ENCODE results near the gene MRPL21.
"Not testable (repeated sequence)": the region's sequence is repeated elsewhere in the genome, so short reads cannot be mapped to it uniquely, and the experiment has no call there.

The MRPL21 gene

DNA sequence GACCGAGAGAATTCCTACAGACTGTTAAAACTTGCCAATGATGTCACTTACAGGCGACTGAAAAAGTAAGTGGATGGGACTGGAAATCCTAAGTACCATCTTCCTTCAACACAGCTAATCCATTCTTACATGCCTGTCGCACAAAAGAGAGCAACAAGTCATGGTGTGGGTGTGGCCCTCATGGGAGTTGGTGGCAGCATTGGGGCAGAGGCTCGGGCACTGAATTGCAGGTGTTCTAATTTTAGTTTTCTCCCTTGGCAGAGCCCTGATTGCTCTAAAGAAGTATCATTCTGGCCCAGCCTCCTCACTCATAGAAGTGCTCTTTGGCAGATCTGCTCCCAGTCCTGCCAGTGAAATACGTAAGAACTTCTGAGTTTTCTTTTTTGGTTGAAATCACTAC lies 4.6 kb upstream of the MRPL21 start:
- no peak for DNase-seq

- DNase-seq: no peak
Observed at GRCh38 chr11:68905421-68906360, 2.1 kb upstream of the MRPL21 start.

DNA sequence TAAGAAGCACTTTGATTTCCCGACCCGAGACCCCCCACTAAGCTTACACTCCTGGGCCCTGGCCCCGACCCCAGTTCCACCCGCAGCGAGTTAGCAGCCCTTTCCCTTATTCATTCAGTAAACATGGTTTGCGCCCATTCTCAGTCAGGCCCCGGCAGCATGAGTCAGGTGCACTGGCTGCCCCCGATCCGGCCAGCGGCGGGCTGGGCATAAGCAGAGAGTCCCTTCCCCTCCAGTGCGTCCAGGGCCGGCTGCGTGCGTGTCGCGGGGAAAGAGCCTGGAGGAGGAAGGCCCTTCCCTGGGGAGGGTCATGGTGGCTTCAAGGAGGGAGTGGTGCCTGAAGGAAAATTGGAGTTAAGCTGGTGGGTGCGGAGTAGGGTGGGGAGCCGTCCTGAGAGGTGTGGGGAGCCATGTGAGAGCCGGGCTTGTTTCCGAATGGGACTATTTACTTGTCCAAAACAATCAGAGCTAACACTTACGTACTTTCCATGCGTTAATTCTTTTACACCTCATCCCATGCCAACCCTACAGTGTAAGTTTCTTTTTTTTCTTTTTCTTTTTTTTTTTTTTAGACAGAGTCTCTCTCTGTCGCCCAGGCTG lies 716 bp upstream of the MRPL21 start:
- DNase-seq: no peak

GRCh38 chr11:68900835-68901381 lies 2.7 kb downstream of the MRPL21 start:
- no peak for DNase-seq

GRCh38 chr11:68897441-68897840 lies 6.2 kb downstream of the MRPL21 start:
- DNase-seq: no peak

DNA sequence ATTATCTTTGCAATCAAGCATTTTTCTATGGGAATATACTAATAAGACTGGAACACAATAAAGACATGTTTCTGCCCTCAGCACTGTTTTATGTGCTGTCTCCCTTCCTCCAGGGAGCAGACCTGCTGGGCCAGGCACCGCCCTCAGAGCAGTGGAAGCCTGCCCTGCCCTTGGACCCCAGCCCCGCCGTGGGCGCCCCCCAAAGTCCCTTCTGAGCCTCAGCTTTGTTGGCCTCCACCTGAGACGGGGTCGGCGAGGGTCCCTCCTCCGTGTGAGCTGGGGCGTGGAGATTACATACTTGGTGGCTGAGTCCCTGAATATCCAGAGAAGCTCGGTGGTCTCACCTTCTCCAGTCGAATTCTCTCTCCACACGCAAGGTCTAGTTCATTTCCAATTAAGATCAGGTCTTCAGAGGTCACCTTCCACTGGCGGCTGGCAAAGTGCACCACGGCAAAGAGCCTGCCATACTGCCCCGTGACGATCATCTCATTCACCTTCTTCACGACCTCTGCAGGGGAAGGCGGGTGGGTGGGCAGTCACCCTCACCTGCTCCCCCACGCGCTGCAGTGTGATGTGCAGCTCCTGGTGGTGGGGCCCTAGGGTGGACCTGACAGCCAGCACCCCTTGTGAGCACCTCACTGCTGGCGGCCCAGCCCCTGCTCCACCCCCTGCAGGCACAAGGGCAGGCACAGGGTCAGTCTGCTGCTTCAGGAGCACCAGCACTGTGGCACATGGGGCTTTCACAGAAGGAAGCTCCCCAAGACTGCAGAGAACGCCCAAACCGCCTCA lies 7.3 kb downstream of the MRPL21 start:
- DNase-seq: no peak

GRCh38 chr11:68893282-68893681 lies 10.3 kb downstream of the MRPL21 start:
- DNase-seq: no peak

DNA sequence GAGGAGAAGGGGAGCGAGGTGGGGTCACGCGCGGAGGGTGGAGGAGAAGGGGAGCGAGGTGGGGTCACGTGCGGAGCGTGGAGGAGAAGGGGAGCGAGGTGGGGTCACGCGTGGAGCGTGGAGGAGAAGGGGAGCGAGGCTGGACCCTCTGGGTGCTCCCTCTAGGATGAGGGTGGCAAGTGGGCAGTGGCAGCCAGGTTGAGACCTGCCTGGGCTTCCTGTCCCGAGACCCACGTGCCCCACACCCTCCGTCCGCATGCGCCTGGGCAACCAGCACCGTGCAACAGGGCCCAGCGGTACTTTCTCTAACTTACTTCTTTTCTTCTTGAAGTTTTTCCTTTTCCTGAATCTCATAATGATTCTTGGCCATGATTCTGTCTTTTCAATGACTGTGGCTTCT lies 11.1 kb downstream of the MRPL21 start:
- no peak for DNase-seq

GRCh38 chr11:68891351-68891948 lies 12.2 kb downstream of the MRPL21 start:
- DNase-seq: no peak

DNA sequence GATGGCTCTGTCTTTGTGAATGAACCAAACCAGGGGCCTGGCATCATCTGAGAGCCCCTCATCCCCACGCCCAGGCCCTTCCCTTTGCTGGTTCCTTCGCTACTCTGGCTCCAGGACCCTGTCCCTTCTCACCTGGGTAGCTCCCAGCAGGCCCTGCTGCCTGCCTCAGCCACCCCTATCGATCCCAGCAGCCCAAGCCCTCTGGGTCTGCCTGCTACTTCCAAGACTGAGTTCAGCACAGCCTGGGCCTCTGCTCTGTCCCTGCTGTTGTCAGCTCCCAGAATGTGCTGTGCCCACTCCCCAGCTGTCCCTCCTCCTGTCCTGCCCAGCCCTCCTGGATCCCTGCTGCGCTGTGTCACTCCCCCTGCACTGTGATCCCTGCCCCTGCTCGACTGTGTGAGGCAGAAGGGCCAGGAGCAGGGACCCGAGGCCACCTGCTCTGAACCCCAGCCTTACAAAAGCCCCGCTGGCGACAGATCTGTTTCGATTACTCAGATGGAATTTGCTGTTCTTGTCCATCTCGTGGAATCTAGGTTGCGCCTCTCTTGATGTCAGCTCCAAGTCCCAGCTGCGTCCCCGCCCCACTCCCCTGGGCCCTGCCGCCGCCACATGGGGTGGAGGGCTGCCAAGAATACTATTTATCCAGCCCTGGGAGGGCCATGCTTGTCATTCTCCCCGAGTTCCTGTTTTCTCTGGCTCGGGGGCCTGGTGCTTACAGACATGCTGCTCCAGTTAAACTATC lies 13.0 kb downstream of the MRPL21 start:
- no peak for DNase-seq

DNA sequence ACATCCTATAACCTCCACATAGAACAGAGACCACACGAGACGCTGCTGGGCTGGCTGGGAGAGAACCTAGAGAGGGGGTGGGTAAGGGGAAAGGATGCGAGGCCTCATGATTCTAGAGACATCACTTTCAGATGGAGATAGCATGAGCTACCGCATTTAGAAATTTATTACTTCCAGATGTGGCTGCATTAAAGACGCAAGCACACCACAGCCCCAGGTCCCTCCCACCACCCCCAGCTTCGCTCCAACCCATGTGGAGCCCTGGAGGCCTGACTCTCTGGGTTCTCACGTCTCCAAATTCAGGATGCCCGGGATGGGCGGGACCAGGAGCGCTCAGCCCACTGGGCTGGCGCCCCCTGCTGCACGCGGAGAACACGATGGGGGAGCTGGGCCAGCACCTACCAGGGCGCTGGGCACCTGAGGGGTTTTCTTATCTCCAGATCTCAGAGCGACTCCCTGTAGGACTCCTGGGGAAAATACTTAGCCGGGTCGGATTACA lies 13.6 kb downstream of the MRPL21 start:
- no peak for DNase-seq

DNA sequence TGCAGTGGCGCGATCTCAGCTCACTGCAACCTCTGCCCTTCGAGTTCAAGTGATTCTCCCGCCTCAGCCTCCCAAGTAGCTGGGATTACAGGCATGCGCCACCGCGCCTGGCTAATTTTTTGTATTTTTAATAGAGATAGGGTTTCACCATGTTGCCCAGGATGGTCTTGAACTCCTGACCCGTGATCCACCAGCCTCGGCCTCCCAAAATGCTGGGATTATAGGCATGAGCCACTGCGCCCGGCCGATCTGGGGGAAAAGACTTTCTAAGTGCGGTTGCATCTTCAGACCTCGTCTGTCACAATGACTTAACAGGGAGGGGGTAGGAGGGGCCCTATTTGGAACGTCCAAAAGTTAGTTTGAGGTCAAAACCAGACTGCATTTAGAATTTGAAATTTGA lies 18.8 kb downstream of the MRPL21 start:
- not testable (repeated sequence) for DNase-seq

DNA sequence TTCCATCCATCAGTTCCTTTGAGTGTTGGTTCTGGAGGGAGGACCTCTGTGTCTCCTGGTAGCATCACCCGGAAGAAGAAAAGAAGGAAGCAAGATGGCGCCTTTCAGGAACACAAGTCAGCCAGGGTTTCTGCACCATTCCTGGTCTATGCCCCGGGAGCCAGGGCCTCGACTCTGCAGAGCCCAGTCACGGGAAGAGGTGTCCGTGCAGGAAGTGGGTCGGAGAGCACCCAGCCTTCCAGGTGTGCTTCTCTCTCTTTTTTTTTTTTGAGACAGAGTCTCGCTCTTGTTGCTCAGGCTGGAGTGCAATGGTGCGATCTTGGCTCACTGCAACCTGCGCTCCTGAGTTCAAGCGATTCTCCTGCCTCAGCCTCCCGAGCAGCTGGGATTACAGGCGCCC lies 21.2 kb downstream of the MRPL21 start:
- DNase-seq: no peak

DNA sequence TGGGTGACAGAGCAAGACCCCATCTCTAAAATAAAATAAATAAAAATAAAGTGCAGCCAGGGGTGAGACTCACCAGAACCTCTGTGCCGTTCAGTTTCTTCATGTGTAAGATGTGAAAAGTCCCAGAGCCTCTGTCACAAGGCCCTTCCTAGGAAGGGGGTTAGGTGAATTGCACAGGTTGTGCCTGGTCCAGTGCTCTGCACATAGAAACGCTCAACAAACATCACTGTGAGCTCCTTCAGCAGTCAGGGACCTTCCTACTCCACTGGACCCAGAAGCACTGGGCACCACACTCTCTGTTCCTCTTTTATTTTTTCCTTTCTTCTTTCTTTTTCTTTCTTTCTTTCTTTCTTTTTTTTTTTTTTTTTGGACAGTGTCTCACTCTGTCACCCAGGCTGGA lies 22.3 kb downstream of the MRPL21 start:
- DNase-seq: no peak

DNA sequence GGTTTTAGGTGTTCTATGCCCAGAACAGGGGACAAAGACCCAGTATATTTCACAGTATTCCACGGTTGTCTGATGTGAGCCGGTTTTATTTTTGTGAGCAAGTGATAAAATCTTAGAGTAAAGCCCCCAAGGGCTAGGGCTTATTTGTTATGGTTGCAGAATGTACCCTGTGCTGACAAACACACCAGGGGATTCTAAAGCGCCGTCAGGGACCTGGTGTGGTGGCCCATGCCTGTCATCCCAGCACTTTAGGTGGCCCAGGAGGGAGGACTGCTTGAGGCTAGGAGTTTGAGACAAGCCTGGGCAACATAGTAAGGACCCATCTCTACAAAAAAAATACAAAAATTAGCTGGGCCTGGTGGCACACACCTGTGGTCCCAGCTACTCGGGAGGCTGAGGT lies 22.8 kb downstream of the MRPL21 start:
- DNase-seq: no peak

GRCh38 chr11:68878022-68878421 lies 25.6 kb downstream of the MRPL21 start:
- no peak for DNase-seq

DNA sequence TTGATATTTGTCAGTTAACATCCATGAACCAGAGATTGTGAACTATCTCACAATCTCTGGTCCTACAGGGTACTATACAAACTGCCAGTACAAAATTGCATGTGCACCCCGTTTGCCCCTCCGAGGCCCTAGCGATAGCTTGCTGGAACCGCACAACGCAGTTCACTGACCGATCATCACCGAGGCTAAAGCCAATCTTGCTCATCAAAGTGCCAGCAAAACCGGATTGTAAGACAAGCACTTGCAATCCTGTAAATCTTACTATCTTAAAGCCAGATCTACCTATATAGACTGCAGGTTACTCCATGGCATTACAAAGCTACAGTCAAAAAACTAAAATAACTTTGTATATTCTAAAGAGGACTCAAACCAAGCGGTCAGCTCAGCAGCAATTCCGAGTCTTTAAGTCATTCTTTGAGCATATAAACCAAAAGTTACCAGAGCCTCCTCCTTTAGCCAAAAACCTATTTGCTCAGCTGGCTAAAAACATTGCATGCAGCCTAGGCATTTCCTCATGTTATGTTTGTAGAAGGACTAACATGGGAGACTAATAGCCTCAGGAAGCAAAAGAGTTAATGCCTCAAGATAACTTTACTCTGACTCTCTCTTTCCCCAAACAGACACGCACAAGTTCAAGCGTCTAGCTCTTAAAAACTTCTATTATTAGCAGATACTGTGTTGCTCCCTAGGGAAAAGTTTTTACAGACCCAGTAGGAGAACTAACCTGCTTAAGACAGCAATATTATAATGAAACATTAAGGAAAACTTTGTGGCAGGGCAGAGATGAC lies 31.2 kb downstream of the MRPL21 start:
- no peak for DNase-seq

GRCh38 chr11:68870470-68870869 lies 33.2 kb downstream of the MRPL21 start:
- DNase-seq: no peak

- no peak for DNase-seq
Observed at GRCh38 chr11:68868221-68868835, 35.3 kb downstream of the MRPL21 start.

DNA sequence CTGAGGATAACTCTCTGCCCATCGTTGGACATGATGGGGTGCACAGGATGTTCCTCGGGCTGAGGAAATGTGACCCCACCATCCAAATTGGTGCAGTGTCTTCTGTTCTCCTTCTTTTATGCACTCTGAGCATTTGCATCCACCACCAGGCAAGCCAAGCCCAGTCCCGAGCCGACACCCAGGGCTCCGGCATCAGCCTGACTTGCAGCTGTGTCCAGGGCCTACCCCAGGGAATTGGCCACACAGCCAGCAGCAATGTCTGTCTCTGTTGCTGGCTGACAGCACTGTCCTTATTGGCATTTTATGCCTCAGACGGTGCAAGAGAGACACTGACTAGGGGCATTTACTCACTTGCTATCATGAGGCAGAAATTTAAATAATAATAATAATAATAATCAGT lies 36.6 kb downstream of the MRPL21 start:
- no peak for DNase-seq

DNA sequence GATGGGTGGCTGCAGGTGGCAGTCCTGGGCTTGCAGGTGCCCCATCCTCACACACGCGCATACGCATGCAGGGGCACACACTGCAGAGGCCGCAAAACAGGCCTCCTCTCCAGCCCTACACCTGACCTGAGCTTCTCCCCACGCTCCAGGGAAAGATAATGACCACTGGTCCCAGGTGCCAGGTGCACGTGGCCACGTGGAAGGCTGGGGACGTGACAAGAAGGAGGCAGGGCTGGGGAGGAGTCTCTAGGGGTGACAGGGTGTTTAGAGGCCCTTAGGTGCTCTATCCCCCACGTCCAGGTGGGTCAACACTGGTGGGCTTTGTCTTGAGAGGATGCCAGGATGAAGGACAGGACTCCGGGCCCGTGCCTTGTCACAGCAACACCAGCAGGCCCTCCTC lies 38.4 kb downstream of the MRPL21 start:
- DNase-seq: no peak
